HepG2 (cell line): ENCODE measurements around the gene UCKL1. TPM values are rescaled to one million over a fixed set of nuclear protein-coding genes. Genes with fewer than 3 reads are reported as not detected.

Experiments
- MED8 ChIP-seq: sonication (generic); formaldehyde crosslinking; IDR thresholded peaks from 2 replicates; pipeline ENCODE4 v1.8.1; 2023; ENCODE audit warnings: mild to moderate bottlenecking, missing genetic modification reagents; ENCODE audit not compliant: insufficient replicate concordance
- NBN ChIP-seq: fragments of 450-650 bp; conservative IDR thresholded peaks from 2 replicates; pipeline ENCODE4 v1.6.1; 2017
- PAX8 ChIP-seq: sonication (generic); formaldehyde crosslinking; IDR thresholded peaks from 2 replicates; pipeline ENCODE4 v1.8.0; 2022; ENCODE audit warnings: mild to moderate bottlenecking, missing genetic modification reagents, borderline replicate concordance
- POLR2A ChIP-seq, 2 experiments: IDR thresholded peaks; 2 replicates each; pipeline ENCODE4 v1.6.1; 2011; ENCODE audit warnings: low read depth in 2 of 2, low read length in 2 of 2, mild to moderate bottlenecking in 1 of 2, moderate library complexity in 1 of 2; ENCODE audit not compliant: insufficient read depth in 1 of 2
- POLR2AphosphoS2 ChIP-seq: IDR thresholded peaks from 2 replicates; pipeline ENCODE4 v1.6.1; 2011; ENCODE audit warnings: low read depth, low read length, improper control_type of control experiment
- PRMT3 ChIP-seq: sonication (generic); formaldehyde crosslinking; IDR thresholded peaks from 2 replicates; pipeline ENCODE4 v1.8.1; 2022; ENCODE audit warnings: low read depth, mild to moderate bottlenecking, moderate library complexity, missing genetic modification reagents, borderline replicate concordance
- RFX3 ChIP-seq: IDR thresholded peaks from 2 replicates; pipeline ENCODE4 v1.6.1; 2016; ENCODE audit warnings: missing biosample characterization, missing genetic modification reagents
- TRIM24 ChIP-seq: sonication (generic); formaldehyde crosslinking; IDR thresholded peaks from 2 replicates; pipeline ENCODE4 v1.8.0; 2022; ENCODE audit warnings: mild to moderate bottlenecking, missing genetic modification reagents
- TSC22D2 ChIP-seq: sonication (generic); formaldehyde crosslinking; IDR thresholded peaks from 2 replicates; pipeline ENCODE4 v1.5.1; 2020; ENCODE audit warnings: missing genetic modification reagents, mild to moderate bottlenecking, borderline replicate concordance
- ZKSCAN5 ChIP-seq: sonication (generic); formaldehyde crosslinking; IDR thresholded peaks from 2 replicates; pipeline ENCODE4 v1.5.1; 2020; ENCODE audit warnings: mild to moderate bottlenecking, missing genetic modification reagents
- ZNF230 ChIP-seq: sonication (generic); formaldehyde crosslinking; IDR thresholded peaks from 2 replicates; pipeline ENCODE4 v1.4.0; 2020; ENCODE audit warnings: mild to moderate bottlenecking, missing genetic modification reagents
- ZNF441 ChIP-seq: sonication (generic); formaldehyde crosslinking; IDR thresholded peaks from 2 replicates; pipeline ENCODE4 v1.7.0; 2021; ENCODE audit warnings: missing genetic modification reagents, borderline replicate concordance
- ZNF451 ChIP-seq: sonication (generic); formaldehyde crosslinking; IDR thresholded peaks from 2 replicates; pipeline ENCODE4 v1.5.0; 2020; ENCODE audit warnings: mild to moderate bottlenecking, missing genetic modification reagents
- ZNF501 ChIP-seq: sonication (generic); formaldehyde crosslinking; IDR thresholded peaks from 2 replicates; pipeline ENCODE4 v1.5.1; 2020; ENCODE audit warnings: mild to moderate bottlenecking, moderate library complexity, missing genetic modification reagents
- ZNF589 ChIP-seq: sonication (generic); formaldehyde crosslinking; conservative IDR thresholded peaks from 2 replicates; pipeline ENCODE4 v1.8.0; 2022; ENCODE audit warnings: mild to moderate bottlenecking, moderate library complexity, missing genetic modification reagents
- ZNF780A ChIP-seq: sonication (generic); formaldehyde crosslinking; IDR thresholded peaks from 2 replicates; pipeline ENCODE4 v1.8.0; 2022; ENCODE audit warnings: mild to moderate bottlenecking, missing genetic modification reagents, moderate library complexity
- ZNF891 ChIP-seq: sonication (generic); formaldehyde crosslinking; IDR thresholded peaks from 2 replicates; pipeline ENCODE4 v1.5.0; 2020; ENCODE audit warnings: mild to moderate bottlenecking, missing genetic modification reagents
- polyA plus RNA-seq, 8 experiments: library from polyadenylated mRNA; depleted of rRNA in 3 of 8; stranded (reverse) in 7 of 8; unstranded in 1 of 8; fragments of >200 nt; fragmentation: Illumina TruSeq in 4 of 8; extraction: Trizol in 4 of 8; gene quantifications; 2 replicates each; pipeline versions ENCODE4 v1.2.1 to v1.2.3, GENCODE V29; 2011 to 2016; ENCODE audit warnings: low read depth in 4 of 8, missing spikeins in 1 of 8, mixed read lengths in 1 of 8; ENCODE audit not compliant: insufficient read depth in 1 of 8
- total RNA-seq, 5 experiments: library from RNA; depleted of rRNA; stranded (reverse); fragments of >200 nt; fragmentation: Illumina TruSeq; extraction: Trizol; gene quantifications; 2 replicates each; pipeline ENCODE4 v1.2.3, GENCODE V29; 2016; ENCODE audit warnings: low read depth in 1 of 5
- TF ChIP-seq, protein P1 (sequence below): conservative IDR thresholded peaks from 2 replicates; pipeline ENCODE4 v1.6.1; 2018; ENCODE audit warnings: missing genetic modification reagents
- TF ChIP-seq, protein P2 (sequence below): IDR thresholded peaks from 2 replicates; pipeline ENCODE4 v1.6.1; 2016; ENCODE audit warnings: low read depth, borderline replicate concordance
- TF ChIP-seq, protein P3 (sequence below): sonication (generic); formaldehyde crosslinking; IDR thresholded peaks from 2 replicates; pipeline ENCODE4 v1.4.0; 2020; ENCODE audit warnings: missing genetic modification reagents, borderline replicate concordance
- TF ChIP-seq, protein P4 (sequence below): sonication (generic); formaldehyde crosslinking; IDR thresholded peaks from 2 replicates; pipeline ENCODE4 v1.4.0; 2020; ENCODE audit warnings: missing genetic modification reagents
- TF ChIP-seq, protein P5 (sequence below): sonication (generic); formaldehyde crosslinking; IDR thresholded peaks from 2 replicates; pipeline ENCODE4 v1.4.0; 2020; ENCODE audit warnings: missing genetic modification reagents, borderline replicate concordance

The UCKL1 gene
- total and polyA plus RNA-seq, 2 of the 13 experiments (the other 11 are each of a cell fraction or from before 2014, with no cell fraction given) = 50.2 to 126 TPM

DNA sequence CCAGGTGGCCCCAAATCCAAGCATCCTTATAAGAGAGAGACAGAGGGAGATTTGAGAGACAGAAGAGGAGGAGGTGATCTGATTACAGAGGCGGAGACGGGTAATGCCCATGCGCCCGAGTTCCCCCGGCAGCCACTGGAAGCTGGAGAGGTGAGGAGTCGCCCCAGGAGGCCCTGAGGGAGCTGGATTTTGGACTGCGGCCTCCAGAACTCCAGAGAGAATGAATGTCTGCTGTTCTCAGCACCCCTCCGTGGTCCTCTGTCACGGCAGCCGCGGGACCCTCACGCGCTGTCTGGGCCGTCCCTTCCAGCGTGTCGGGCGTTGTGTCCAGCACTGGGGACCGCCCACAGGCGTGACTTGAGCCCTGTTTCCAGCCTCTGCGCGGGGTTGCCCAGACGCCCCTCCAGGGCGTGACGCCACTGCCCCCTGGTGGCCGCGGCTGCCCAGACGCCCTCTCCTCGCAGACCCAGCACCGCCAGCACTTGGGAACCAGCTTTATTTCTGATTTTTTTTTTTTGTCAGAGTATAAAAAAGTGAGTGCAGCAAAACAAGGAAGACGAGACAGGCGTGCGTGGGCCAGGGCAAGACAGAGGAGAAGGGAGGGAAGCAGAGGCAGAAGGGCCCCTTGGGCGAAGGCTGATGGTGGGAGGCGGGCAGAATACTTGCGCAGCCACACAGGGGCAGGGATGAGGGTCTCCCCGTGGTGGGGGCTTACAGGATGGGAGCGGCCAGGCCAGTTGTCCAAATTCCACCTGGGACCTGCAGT, 17.6 kb upstream of the UCKL1 start (continued):
- no peak for TF ChIP-seq ZNF589 (CRISPR knock-in tag)
- TF ChIP-seq, protein P1, sequence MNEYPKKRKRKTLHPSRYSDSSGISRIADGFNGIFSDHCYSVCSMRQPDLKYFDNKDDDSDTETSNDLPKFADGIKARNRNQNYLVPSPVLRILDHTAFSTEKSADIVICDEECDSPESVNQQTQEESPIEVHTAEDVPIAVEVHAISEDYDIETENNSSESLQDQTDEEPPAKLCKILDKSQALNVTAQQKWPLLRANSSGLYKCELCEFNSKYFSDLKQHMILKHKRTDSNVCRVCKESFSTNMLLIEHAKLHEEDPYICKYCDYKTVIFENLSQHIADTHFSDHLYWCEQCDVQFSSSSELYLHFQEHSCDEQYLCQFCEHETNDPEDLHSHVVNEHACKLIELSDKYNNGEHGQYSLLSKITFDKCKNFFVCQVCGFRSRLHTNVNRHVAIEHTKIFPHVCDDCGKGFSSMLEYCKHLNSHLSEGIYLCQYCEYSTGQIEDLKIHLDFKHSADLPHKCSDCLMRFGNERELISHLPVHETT (CRISPR knock-in tag) = peak; percentile 49; the same call in 1 of the 2 replicates
- peak; percentile 74; the same call in 1 of the 2 replicates for TF ChIP-seq ZNF441 (CRISPR knock-in tag)
- no peak for TF ChIP-seq POLR2AphosphoS2
- TF ChIP-seq ZKSCAN5 = peak; percentile 7; the same call in 1 of the 2 replicates
- peak; percentile 76; the same call in 1 of the 2 replicates for TF ChIP-seq TSC22D2
- TF ChIP-seq ZNF230 (CRISPR knock-in tag) = peak; percentile 99
- no peak for TF ChIP-seq NBN
- no peak for TF ChIP-seq RFX3 (CRISPR knock-in tag)
- TF ChIP-seq, protein P2, sequence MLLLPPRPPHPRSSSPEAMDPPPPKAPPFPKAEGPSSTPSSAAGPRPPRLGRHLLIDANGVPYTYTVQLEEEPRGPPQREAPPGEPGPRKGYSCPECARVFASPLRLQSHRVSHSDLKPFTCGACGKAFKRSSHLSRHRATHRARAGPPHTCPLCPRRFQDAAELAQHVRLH = peak; percentile 94
- 0 out of 2 replicates have a peak, but pooled peaks have one; percentile 78 for TF ChIP-seq PAX8 (CRISPR knock-in tag)
- TF ChIP-seq PRMT3 (CRISPR knock-in tag) = no peak
- TF ChIP-seq, protein P3, sequence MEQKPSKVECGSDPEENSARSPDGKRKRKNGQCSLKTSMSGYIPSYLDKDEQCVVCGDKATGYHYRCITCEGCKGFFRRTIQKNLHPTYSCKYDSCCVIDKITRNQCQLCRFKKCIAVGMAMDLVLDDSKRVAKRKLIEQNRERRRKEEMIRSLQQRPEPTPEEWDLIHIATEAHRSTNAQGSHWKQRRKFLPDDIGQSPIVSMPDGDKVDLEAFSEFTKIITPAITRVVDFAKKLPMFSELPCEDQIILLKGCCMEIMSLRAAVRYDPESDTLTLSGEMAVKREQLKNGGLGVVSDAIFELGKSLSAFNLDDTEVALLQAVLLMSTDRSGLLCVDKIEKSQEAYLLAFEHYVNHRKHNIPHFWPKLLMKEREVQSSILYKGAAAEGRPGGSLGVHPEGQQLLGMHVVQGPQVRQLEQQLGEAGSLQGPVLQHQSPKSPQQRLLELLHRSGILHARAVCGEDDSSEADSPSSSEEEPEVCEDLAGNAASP (CRISPR knock-in tag) = peak; percentile 82
- TF ChIP-seq ZNF501 = peak; percentile 94
- TF ChIP-seq, protein P4, sequence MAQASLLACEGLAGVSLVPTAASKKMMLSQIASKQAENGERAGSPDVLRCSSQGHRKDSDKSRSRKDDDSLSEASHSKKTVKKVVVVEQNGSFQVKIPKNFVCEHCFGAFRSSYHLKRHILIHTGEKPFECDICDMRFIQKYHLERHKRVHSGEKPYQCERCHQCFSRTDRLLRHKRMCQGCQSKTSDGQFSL (CRISPR knock-in tag) = peak; percentile 73; the same call in 1 of the 2 replicates
- TF ChIP-seq ZNF780A = no peak
- peak; percentile 73 for TF ChIP-seq ZNF891 (CRISPR knock-in tag)
- TF ChIP-seq TRIM24 = no peak
- TF ChIP-seq MED8 (CRISPR knock-in tag) = peak; percentile 53
- TF ChIP-seq ZNF451 = peak; percentile 69; the same call in 1 of the 2 replicates
- no peak; a peak in 2 of 4 replicates for TF ChIP-seq POLR2A (IDR thresholded peaks at IDR 0.05; ENCODE audit: insufficient read depth in 1 of 2, low read depth in 2 of 2, low read length in 2 of 2)
- TF ChIP-seq, protein P5, sequence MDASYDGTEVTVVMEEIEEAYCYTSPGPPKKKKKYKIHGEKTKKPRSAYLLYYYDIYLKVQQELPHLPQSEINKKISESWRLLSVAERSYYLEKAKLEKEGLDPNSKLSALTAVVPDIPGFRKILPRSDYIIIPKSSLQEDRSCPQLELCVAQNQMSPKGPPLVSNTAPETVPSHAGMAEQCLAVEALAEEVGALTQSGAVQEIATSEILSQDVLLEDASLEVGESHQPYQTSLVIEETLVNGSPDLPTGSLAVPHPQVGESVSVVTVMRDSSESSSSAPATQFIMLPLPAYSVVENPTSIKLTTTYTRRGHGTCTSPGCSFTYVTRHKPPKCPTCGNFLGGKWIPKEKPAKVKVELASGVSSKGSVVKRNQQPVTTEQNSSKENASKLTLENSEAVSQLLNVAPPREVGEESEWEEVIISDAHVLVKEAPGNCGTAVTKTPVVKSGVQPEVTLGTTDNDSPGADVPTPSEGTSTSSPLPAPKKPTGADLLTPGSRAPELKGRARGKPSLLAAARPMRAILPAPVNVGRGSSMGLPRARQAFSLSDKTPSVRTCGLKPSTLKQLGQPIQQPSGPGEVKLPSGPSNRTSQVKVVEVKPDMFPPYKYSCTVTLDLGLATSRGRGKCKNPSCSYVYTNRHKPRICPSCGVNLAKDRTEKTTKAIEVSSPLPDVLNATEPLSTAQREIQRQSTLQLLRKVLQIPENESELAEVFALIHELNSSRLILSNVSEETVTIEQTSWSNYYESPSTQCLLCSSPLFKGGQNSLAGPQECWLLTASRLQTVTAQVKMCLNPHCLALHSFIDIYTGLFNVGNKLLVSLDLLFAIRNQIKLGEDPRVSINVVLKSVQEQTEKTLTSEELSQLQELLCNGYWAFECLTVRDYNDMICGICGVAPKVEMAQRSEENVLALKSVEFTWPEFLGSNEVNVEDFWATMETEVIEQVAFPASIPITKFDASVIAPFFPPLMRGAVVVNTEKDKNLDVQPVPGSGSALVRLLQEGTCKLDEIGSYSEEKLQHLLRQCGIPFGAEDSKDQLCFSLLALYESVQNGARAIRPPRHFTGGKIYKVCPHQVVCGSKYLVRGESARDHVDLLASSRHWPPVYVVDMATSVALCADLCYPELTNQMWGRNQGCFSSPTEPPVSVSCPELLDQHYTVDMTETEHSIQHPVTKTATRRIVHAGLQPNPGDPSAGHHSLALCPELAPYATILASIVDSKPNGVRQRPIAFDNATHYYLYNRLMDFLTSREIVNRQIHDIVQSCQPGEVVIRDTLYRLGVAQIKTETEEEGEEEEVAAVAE (CRISPR knock-in tag) = no peak
